Activated T-cell treated with anti-CD3 and anti-CD28 coated beads for 1 hour (primary cell): ENCODE results near the gene SLFNL1.

Experiments
- DNase-seq: peaks from one replicate; pipeline ENCODE4 v3.0.0-alpha.2; 2020; ENCODE audit warnings: low read depth

SLFNL1 gene

DNA sequence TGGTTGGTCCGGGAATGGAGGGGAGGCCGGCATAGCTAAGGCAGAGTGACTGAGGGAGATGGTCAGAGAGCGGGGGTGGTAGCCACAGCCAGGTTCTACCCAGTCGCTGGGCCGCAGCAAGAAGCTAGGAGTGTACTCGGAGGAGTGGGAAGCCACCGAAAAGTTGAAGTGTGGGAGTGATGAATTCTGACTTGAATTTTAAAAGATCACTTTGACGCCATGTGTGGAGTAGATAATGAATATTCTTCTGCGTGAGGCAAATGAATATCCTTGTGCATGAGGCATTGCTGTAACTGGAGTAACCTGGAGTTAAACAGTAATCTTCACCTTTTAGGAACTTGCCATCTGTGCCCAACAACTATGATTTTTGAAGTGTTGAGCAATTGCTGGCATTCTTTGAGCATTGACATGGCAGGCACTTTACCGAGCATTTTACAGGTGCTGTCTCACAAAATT lies 35.2 kb downstream of the SLFNL1 start:
- DNase-seq = no peak

GRCh38 chr1:40985875-40986274 lies 35.6 kb downstream of the SLFNL1 start:
- no peak for DNase-seq

DNA sequence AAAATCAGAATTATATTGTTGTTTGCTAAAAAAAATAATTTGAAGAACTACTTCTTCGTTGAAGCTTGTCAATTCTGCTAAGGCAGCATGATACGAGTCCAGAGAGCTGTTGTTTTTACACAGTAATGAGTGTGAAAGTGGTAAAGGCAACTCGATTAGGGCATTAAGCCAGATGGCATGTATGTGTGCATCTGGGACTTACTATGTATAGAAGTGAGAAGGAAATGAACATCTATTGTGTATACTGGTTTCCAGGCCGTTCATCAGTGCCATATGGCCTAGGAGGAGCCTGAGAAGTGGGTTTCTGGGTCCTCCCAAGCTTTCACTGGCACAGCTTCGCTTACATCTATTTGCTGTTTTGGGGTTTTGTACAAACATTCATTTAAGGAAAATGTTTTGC lies 36.4 kb downstream of the SLFNL1 start:
- DNase-seq = no peak

DNA sequence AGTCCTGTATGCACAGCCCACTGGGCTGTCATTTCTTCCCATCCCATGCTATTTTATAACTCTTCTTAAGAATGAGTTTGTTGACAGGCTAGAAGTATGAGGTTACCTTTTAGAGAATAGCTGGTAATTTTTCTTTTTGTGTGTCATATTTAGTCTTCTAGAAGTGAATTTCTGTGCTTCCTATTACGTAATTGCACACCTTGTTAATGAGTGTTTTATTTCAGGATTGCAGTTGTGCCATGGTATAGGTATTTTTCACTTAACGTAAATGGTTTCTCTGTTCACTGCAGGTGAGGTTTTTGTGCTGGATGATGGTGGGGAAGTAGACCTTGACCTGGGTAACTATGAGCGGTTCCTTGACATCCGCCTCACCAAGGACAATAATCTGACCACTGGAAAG lies 37.0 kb downstream of the SLFNL1 start:
- no peak for DNase-seq

- DNase-seq = no peak
These were observed 37.5 kb downstream of the SLFNL1 start for GRCh38 chr1:40984066-40984465.

DNA sequence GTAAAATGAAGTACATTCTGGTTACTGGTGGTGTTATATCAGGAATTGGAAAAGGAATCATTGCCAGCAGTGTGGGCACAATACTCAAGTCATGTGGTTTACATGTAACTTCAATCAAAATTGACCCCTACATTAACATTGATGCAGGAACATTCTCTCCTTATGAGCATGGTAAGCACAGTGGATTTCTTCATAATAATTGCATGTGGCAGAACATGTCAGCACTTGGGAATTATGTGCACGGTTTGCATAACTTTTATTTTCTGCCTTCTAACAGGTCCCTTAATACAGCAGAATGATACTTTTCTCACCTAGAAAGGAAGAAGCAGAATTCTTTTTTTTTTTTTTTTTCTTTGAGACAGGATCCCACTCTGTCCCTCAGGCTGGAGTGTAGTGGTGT lies 38.2 kb downstream of the SLFNL1 start:
- DNase-seq = no peak

DNA sequence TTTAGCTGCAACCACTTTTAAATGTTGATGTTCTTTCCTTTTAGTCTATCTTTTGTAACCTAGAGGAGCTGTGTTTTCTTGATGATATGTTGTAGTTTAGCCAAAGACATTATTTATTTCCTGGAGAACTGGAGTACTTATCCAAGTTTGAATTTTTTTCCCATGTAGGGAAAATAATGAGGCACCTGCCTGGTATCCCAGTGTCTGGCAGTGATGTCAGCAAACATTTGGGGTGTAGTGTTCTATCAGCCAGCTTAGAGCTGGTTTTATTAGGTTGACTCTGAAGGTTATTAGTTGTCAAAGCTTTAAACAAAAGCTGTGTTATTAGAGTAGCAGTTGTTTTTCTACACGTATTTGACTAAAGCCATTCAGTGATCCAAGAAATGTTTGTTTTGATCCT lies 38.8 kb downstream of the SLFNL1 start:
- no peak for DNase-seq

GRCh38 chr1:40981691-40982448 lies 39.7 kb downstream of the SLFNL1 start:
- DNase-seq = no peak

- peak; percentile 27 for DNase-seq
These were observed 40.9 kb downstream of the SLFNL1 start for GRCh38 chr1:40980453-40981121.

GRCh38 chr1:40980068-40980452 lies 41.5 kb downstream of the SLFNL1 start:
- DNase-seq = no peak

DNA sequence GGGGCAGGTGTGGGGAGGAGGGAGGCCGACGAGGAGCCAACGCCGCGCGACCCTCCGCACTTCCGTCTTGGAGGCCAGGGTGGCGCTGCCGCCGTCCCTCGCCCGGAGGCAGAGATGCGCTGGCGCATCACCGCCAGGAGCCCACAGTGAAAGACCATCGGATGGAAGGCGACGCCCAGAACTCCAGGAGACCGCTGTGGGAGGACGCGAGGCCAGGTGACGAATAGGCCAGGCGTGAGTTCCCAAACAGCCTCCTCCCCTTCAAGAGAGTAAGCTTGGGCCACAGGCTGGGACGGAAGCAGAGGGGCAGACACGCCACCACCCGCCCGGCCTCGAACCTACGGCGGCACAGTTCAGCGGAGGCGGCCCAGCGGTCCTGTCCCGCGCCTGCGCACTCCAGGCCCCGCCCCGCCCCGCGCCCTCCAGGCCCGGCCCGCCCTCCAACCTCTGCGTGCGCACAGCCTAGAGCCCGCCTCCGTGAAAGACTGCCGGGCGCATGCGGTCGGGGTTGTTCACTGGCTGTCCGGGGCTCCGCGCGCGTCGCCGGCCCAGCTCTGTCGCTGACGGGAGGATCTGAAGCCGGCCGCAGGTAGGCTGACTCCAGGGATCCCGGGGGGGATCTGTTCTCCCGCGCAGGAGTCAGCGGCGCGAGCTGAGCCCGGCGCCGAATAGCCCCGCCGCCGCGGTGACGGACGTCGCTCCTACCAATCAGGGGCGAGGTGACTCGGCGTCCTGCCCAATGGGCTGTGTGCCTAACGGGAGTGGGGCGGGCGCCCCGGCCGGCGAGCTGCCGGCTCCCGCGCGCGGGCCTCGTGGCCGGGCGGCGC lies 42.1 kb downstream of the SLFNL1 start, which contains the start of gene CTPS1:
Gene CTPS1 (plus strand): TSS at position 456 of the 827 bp plus-strand sequence. CDS start 3,595 bp downstream, outside the sequence.
- peak; percentile 96 for DNase-seq

DNA sequence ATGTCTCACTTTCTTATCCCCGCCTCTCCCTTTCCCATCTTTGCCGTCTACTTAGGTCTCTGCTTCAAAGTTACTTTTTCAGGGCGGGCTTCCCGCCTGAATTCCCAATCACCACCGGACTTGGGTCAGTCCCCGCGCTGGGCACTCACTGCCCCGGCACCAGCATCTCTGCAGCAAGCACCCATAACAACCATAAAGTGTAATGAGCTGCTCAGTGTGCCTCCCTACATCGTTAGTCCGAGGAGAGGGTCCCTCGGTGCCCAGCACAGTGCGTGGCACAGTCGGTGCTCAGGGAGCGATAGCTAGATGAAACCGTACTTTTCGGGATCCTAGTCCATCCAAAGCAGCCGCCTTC lies 42.7 kb downstream of the SLFNL1 start:
- DNase-seq = no peak

- DNase-seq = no peak
These were observed 43.8 kb downstream of the SLFNL1 start for GRCh38 chr1:40977716-40978115.

DNA sequence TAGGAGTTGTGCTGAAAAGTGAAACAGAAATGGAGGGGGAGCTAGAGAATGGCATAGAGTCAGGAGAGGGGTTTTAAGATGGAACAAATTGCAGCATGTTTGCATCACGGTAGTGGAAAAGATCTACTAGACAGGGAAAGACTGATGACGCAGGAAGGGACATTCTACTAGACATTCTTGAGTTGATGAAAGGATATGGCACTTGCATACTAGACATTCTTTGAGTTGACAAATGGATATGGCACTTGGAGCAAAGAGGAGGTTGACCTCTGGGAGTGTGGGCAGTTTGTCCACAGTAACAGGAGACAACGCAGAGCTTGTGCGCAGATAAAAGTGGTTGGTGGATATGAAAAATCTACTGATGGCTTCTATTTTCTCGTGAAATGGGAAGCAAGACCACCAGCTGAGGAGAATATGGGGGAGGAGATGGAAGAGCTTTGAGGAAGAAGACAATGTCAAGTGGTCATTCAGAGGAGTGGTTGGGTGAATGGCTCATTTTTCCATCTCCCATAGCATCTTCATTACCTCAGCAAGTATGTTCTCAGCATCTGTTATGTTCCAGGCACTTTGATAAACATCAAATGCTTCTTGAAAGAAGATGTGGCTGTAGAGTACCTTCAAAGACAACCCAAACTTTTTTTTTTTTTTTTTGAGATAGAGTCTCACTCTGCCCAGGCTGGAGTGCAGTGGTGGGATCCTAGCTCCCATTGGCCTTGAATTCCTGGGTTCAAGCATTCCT lies 44.4 kb downstream of the SLFNL1 start:
- DNase-seq = no peak

DNA sequence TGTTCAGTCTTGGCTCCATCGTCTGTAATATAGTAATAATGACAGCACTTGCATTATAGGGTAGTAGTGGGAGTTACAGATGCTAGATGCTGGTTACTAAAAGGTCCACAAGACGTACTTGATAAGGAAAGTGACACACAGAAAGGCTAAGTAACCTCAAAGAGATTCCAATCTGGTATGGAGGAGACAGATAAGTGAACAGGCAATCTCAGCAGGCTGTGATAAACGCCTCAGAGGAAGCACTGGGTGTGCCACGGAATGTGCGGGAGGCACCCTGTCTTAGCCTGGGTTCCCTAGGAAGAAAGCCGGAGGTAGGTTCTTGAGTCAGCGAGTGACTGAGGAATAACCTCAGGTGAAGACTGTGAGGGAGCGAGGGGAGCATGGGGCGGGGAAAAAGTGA lies 46.6 kb downstream of the SLFNL1 start:
- no peak for DNase-seq

GRCh38 chr1:40973912-40974311 lies 47.6 kb downstream of the SLFNL1 start:
- DNase-seq = no peak

GRCh38 chr1:40971966-40972365 lies 49.6 kb downstream of the SLFNL1 start:
- DNase-seq = no peak

DNA sequence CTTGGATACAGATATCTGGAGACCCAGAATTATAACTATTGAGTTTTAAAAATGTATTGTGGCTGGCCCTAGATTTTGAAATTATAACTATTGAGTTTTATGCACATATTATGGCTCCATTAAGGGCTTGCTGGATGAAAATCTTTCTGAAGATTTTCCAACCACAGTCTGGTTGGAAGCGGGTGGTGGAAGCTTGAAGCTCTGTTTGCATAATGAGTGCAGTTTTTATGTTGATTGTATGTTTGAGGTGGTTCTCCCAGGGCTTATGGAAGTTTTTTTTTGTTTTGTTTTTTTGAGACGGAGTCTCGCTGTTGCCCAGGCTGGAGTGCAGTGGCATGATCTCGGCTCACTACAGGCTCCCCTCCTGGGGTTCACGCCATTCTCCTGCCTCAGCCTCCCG lies 52.1 kb downstream of the SLFNL1 start:
- no peak for DNase-seq

DNA sequence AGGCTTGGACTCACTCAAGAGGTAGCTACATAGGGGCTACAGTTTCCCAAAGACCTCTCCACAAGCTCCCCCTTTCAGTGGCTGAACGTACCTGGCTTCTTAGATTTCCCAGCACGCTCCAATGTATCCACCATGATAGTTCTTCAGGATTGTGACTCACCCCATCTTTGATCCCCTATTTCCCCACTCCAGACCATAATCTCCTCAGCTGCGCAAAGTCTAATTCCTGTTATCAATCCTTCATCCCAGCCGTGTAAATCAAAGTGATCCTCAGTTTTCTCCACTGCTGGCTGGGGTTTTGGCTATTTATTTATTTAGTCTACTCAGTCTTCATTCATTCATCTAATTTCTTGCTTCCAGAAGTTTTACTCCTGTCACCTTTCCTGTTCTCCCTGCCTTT lies 55.1 kb downstream of the SLFNL1 start:
- no peak for DNase-seq
